Activated T-helper 2 cell treated with anti-CD3 and anti-CD28 coated beads, Interferon-gamma antibody, Interleukin-2, Interleukin-4, amounts not matched to agents 10 μg/mL and 5 μg/mL and 100 μg/mL, durations not matched to agents 14 hours and 24 hours and 36 hours (primary cell): Measurements from ENCODE around the gene CLCA1. TPM values are rescaled to one million over a fixed set of nuclear protein-coding genes. Genes with fewer than 3 reads are reported as not detected.

Experiments used
- DNase-seq: peaks from one replicate; pipeline ENCODE4 v3.0.0; 2021; ENCODE audit warnings: low spot score
- H3K27ac Mint-ChIP-seq: one replicate; pipeline ENCODE4 v1.8.0; 2021; ENCODE audit warnings: mixed read lengths
- H3K27me3 Mint-ChIP-seq: one replicate; pipeline ENCODE4 v1.8.0; 2021; ENCODE audit warnings: low read depth, mixed read lengths
- H3K36me3 Mint-ChIP-seq: one replicate; pipeline ENCODE4 v1.8.0; 2021; ENCODE audit warnings: low read depth, mixed read lengths
- H3K4me1 Mint-ChIP-seq: one replicate; pipeline ENCODE4 v1.8.0; 2021; ENCODE audit warnings: low read depth, mixed read lengths
- H3K4me3 Mint-ChIP-seq: one replicate; pipeline ENCODE4 v1.8.0; 2021; ENCODE audit warnings: low read depth, mild to moderate bottlenecking, moderate library complexity, mixed read lengths
- H3K9me3 Mint-ChIP-seq: one replicate; pipeline ENCODE4 v1.8.0; 2021; ENCODE audit warnings: mixed read lengths
- intact Hi-C: fragments of 100-400 bp; cut with micrococcal nuclease; formaldehyde crosslinking; loops from one replicate; pipeline ENCODE4 v1.15.1; 2023
- total RNA-seq: library from RNA; stranded (reverse); gene quantifications from 2 replicates; pipeline ENCODE4 v1.2.3, GENCODE V29; 2022

The CLCA1 gene
- total RNA-seq, 1 donor from 2014 or later, result not detected

- Mint-ChIP-seq H3K4me3 (no peak overlapping the region), H3K27me3 (peaks cover 3% of the 10 kb centered on the region), H3K27ac (no peak overlapping the region), H3K9me3 (no peaks in the 10 kb centered on the region), H3K36me3 (no peaks in the 10 kb centered on the region), H3K4me1 (no peaks in the 10 kb centered on the region)
- intact Hi-C loops, result no loop called here
- no peak for DNase-seq
These were observed 22.8 kb upstream of the CLCA1 start for GRCh38 chr1:86445919-86446318.

- Mint-ChIP-seq H3K9me3 (no peaks in the 10 kb centered on the region), H3K27me3 (peaks cover 7% of the 10 kb centered on the region), H3K27ac (no peak overlapping the region), H3K36me3 (no peaks in the 10 kb centered on the region), H3K4me3 (no peak overlapping the region), H3K4me1 (no peaks in the 10 kb centered on the region)
- intact Hi-C loops, result no loop called here
- DNase-seq, result no peak
These were observed 21.4 kb upstream of the CLCA1 start for GRCh38 chr1:86447198-86447790.

- H3K9me3 Mint-ChIP-seq, result no peaks in the 10 kb centered on the region
- intact Hi-C loops, result no loop called here
- H3K27me3 Mint-ChIP-seq, result peaks cover 10% of the 10 kb centered on the region
These were observed 20.1 kb upstream of the CLCA1 start for GRCh38 chr1:86448670-86449069.

GRCh38 chr1:86449103-86449502 lies 19.6 kb upstream of the CLCA1 start:
- peaks cover 10% of the 10 kb centered on the region for H3K27me3 Mint-ChIP-seq
- H3K27ac Mint-ChIP-seq, result no peak overlapping the region
- H3K36me3 Mint-ChIP-seq, result no peaks in the 10 kb centered on the region
- no peak overlapping the region for H3K4me3 Mint-ChIP-seq
- no peaks in the 10 kb centered on the region for H3K4me1 Mint-ChIP-seq
- no peaks in the 10 kb centered on the region for H3K9me3 Mint-ChIP-seq
- intact Hi-C loops, result no loop called here
- DNase-seq, result no peak

More at GRCh38 chr1:86448670-86449069, 20.1 kb upstream of the CLCA1 start:
- Mint-ChIP-seq H3K4me3 (no peak overlapping the region), H3K36me3 (no peaks in the 10 kb centered on the region), H3K27ac (no peak overlapping the region), H3K4me1 (no peaks in the 10 kb centered on the region)
- no peak for DNase-seq

GRCh38 chr1:86450847-86451246 lies 17.9 kb upstream of the CLCA1 start:
- no peak overlapping the region for H3K27ac Mint-ChIP-seq
- intact Hi-C loops, result no loop called here
- DNase-seq, result no peak
- no peak overlapping the region for H3K4me3 Mint-ChIP-seq
- H3K4me1 Mint-ChIP-seq, result no peaks in the 10 kb centered on the region
- peaks cover 15% of the 10 kb centered on the region for H3K27me3 Mint-ChIP-seq
- H3K9me3 Mint-ChIP-seq, result no peaks in the 10 kb centered on the region
- H3K36me3 Mint-ChIP-seq, result no peaks in the 10 kb centered on the region

- intact Hi-C loops, result no loop called here
- Mint-ChIP-seq H3K4me3 (no peak overlapping the region), H3K27me3 (peaks cover 25% of the 10 kb centered on the region), H3K27ac (no peak overlapping the region), H3K4me1 (no peaks in the 10 kb centered on the region), H3K9me3 (no peaks in the 10 kb centered on the region), H3K36me3 (no peaks in the 10 kb centered on the region)
- DNase-seq, result no peak
These were observed 15.1 kb upstream of the CLCA1 start for GRCh38 chr1:86453664-86454063.

- H3K27ac Mint-ChIP-seq, result no peak overlapping the region
- no peaks in the 10 kb centered on the region for H3K4me1 Mint-ChIP-seq
- H3K9me3 Mint-ChIP-seq, result no peaks in the 10 kb centered on the region
- H3K27me3 Mint-ChIP-seq, result peaks cover 25% of the 10 kb centered on the region
- intact Hi-C loops, result no loop called here
- no peak overlapping the region for H3K4me3 Mint-ChIP-seq
- H3K36me3 Mint-ChIP-seq, result no peaks in the 10 kb centered on the region
- no peak for DNase-seq
These were observed 13.7 kb upstream of the CLCA1 start for GRCh38 chr1:86455073-86455472.

- Mint-ChIP-seq H3K4me3 (no peak overlapping the region), H3K27me3 (peaks cover 12% of the 10 kb centered on the region), H3K9me3 (no peaks in the 10 kb centered on the region), H3K4me1 (no peaks in the 10 kb centered on the region), H3K36me3 (no peaks in the 10 kb centered on the region), H3K27ac (no peak overlapping the region)
- DNase-seq, result no peak
- intact Hi-C loops, result no loop called here
These were observed 7.7 kb upstream of the CLCA1 start for GRCh38 chr1:86460998-86461397.

GRCh38 chr1:86461482-86461881 lies 7.2 kb upstream of the CLCA1 start:
- no peak overlapping the region for H3K4me3 Mint-ChIP-seq
- H3K4me1 Mint-ChIP-seq, result no peaks in the 10 kb centered on the region
- no peaks in the 10 kb centered on the region for H3K9me3 Mint-ChIP-seq
- intact Hi-C loops, result no loop called here
- H3K27me3 Mint-ChIP-seq, result peaks cover 11% of the 10 kb centered on the region
- no peaks in the 10 kb centered on the region for H3K36me3 Mint-ChIP-seq
- no peak overlapping the region for H3K27ac Mint-ChIP-seq
- no peak for DNase-seq

- H3K27ac Mint-ChIP-seq, result no peak overlapping the region
- H3K9me3 Mint-ChIP-seq, result no peaks in the 10 kb centered on the region
- H3K27me3 Mint-ChIP-seq, result no peaks in the 10 kb centered on the region
- intact Hi-C loops, result no loop called here
- no peak overlapping the region for H3K4me3 Mint-ChIP-seq
- no peak for DNase-seq
- no peaks in the 10 kb centered on the region for H3K4me1 Mint-ChIP-seq
- no peaks in the 10 kb centered on the region for H3K36me3 Mint-ChIP-seq
These were observed 3.9 kb upstream of the CLCA1 start for GRCh38 chr1:86464819-86465218.

GRCh38 chr1:86466109-86466844 lies 2.5 kb upstream of the CLCA1 start:
- Mint-ChIP-seq H3K4me1 (no peaks in the 10 kb centered on the region), H3K4me3 (no peak overlapping the region)

GRCh38 chr1:86466986-86467385 lies 1.7 kb upstream of the CLCA1 start:
- no peak for DNase-seq
- Mint-ChIP-seq H3K9me3 (no peaks in the 10 kb centered on the region), H3K4me3 (no peak overlapping the region), H3K36me3 (no peaks in the 10 kb centered on the region), H3K27ac (no peak overlapping the region), H3K4me1 (no peaks in the 10 kb centered on the region), H3K27me3 (peaks cover 3% of the 10 kb centered on the region)
- intact Hi-C loops, result no loop called here

More at GRCh38 chr1:86466109-86466844, 2.5 kb upstream of the CLCA1 start:
- H3K27ac Mint-ChIP-seq, result no peak overlapping the region
- intact Hi-C loops, result no loop called here
- no peak for DNase-seq
- H3K9me3 Mint-ChIP-seq, result no peaks in the 10 kb centered on the region
- no peaks in the 10 kb centered on the region for H3K36me3 Mint-ChIP-seq
- H3K27me3 Mint-ChIP-seq, result peaks cover 2% of the 10 kb centered on the region

GRCh38 chr1:86470859-86471258 lies 2.1 kb downstream of the CLCA1 start:
- Mint-ChIP-seq H3K27ac (no peak overlapping the region), H3K9me3 (no peaks in the 10 kb centered on the region), H3K4me3 (no peak overlapping the region), H3K4me1 (no peaks in the 10 kb centered on the region), H3K36me3 (no peaks in the 10 kb centered on the region), H3K27me3 (peaks cover 9% of the 10 kb centered on the region)
- DNase-seq, result no peak
- intact Hi-C loops, result no loop called here
